ENCODE measurements around the gene PGA4.

GRCh38 chr11:61176446-61176845 is 45.7 kb upstream of the PGA4 start:
- TF ChIP-seq POLR2A (IDR thresholded peaks at IDR 0.05) (no peak), CTCF (IDR thresholded peaks at IDR 0.05) (no peak)

Measured in lower leg skin (tissue), 3 donors.